A673 (cell line): ENCODE measurements around the gene SLX4IP. TPM values are rescaled to one million over a fixed set of nuclear protein-coding genes. Genes with fewer than 3 reads are reported as not detected.

Experiments used
- BruUV-seq: library from RNA; stranded (reverse); fragments of 400-500 nt; replicated peaks from 2 replicates; lab custom pipeline; 2021; lab: Mats Ljungman, UMichigan
- CTCF ChIA-PET: fragments of 300-600 bp; sonication (Branson Sonifier 250); formaldehyde crosslinking; loops from one replicate; lab custom pipeline; 2022; ENCODE audit warnings: antibody characterized with exemption; lab: Charles Lee
- POLR2A ChIA-PET: fragments of 300-600 bp; sonication (Branson Sonifier 250); formaldehyde crosslinking; loops from one replicate; lab custom pipeline; 2022; ENCODE audit warnings: antibody characterized with exemption; ENCODE audit not compliant: low non-redundant PET; lab: Charles Lee
- DNase-seq: peaks from one replicate; pipeline ENCODE4 v3.0.0-alpha.2; 2015; ENCODE audit warnings: low spot score
- H3K27ac ChIP-seq: fragments of 200-600 bp; sonication (generic); 2 replicates; pipeline ENCODE4 v1.5.1; 2016; ENCODE audit warnings: mixed run types, low read depth, mild to moderate bottlenecking, mixed read lengths, antibody characterized with exemption, low read length; ENCODE audit not compliant: poor library complexity, severe bottlenecking
- H3K27me3 ChIP-seq: fragments of 200-600 bp; sonication (generic); replicated peaks from 2 replicates; pipeline ENCODE4 v1.6.1; 2017; ENCODE audit warnings: mixed run types, low read depth, mild to moderate bottlenecking, mixed read lengths, antibody characterized with exemption, low read length; ENCODE audit not compliant: insufficient read depth, poor library complexity
- H3K36me3 ChIP-seq: fragments of 200-600 bp; sonication (generic); 2 replicates; pipeline ENCODE4 v1.6.1; 2016; ENCODE audit warnings: mixed run types, mild to moderate bottlenecking, mixed read lengths, antibody characterized with exemption, low read length; ENCODE audit not compliant: insufficient read depth, poor library complexity, severe bottlenecking
- H3K4me1 ChIP-seq: fragments of 200-600 bp; sonication (generic); 2 replicates; pipeline ENCODE4 v1.6.1; 2017; ENCODE audit warnings: mixed run types, mild to moderate bottlenecking, mixed read lengths, antibody characterized with exemption, low read length; ENCODE audit not compliant: insufficient read depth, poor library complexity, severe bottlenecking
- H3K4me3 ChIP-seq: fragments of 200-600 bp; sonication (generic); 2 replicates; pipeline ENCODE4 v1.5.1; 2016; ENCODE audit warnings: low read depth, mixed run types, mild to moderate bottlenecking, mixed read lengths, low read length; ENCODE audit not compliant: poor library complexity, severe bottlenecking
- H3K9me3 ChIP-seq: fragments of 200-600 bp; sonication (generic); 2 replicates; pipeline ENCODE4 v1.6.1; 2016; ENCODE audit warnings: mixed run types, low read depth, mild to moderate bottlenecking, mixed read lengths, antibody characterized with exemption, low read length; ENCODE audit not compliant: poor library complexity, severe bottlenecking
- CTCF ChIP-seq: fragments of 300-800, 200-600 bp; sonication (generic); conservative IDR thresholded peaks from 2 replicates; pipeline ENCODE4 v1.5.1; 2017; ENCODE audit warnings: low read depth, mild to moderate bottlenecking, antibody characterized with exemption, low read length, moderate library complexity, mixed read lengths
- EZH2 ChIP-seq: fragments of 200-600 bp; sonication (generic); IDR thresholded peaks from 2 replicates; pipeline ENCODE4 v1.6.1; 2017; ENCODE audit warnings: borderline replicate concordance, low read depth, mild to moderate bottlenecking, mixed read lengths, antibody characterized with exemption, low read length; ENCODE audit not compliant: poor library complexity, severe bottlenecking
- intact Hi-C: fragments of 100-400 bp; cut with micrococcal nuclease; formaldehyde crosslinking; loops from one replicate; pipeline ENCODE4 v1.10.0; 2022; ENCODE audit not compliant: unreplicated experiment
- total RNA-seq: library from RNA; stranded (reverse); gene quantifications from 2 replicates; pipeline ENCODE4 v1.2.3, GENCODE V29; 2021

The SLX4IP gene
- total RNA-seq, 1 experiment from 2014 or later, result 9.8 TPM

DNA sequence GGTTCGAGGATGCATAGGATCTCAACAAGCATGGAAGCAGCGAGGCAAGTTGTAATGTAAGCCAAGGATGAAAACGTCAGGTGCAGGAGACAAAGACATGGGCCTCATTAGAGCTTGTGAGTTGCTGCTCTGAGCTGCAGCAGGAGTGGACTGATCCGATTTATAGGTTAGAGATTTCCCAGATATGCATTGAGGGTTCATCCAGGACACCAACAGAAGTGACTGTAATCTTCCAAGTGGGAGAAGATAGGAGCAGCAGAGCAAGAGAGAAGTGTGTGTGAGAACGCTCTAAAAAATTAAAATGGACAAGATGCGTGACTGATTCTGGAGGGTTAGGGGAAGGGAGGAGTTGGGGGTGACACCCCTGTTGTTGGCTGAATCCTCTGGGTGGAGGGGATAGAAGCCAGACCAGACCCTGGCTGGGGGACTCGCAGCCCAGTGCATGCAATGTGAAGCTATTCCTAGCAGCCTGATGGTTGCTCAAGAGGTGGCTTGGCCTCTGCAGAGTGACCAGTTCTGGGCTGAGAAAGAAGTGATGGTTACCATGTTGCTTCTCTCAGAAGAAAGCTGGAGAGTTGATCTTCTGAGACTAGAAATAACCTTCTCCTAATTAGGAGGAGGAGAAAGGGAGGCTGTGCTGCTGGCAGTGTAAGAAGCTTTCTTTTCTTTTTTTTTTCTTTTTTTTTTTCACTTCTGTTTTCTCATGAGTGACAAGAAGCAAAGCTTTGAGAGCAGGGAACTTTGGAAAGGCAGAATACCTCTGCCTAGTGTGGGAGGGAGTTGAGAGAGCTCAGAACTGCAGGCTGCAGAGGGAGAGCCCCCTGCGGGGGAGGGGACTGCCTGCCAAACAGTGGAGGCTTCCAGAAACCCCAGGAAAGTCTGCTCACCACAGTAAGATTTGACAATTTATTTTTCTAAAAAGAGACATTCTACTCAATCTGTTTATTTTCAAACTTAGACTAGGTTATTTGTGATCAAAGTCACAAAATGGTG, 116.9 kb downstream of the SLX4IP start:
- no peak overlapping the region for H3K4me3 ChIP-seq
- peaks cover 28% of the 10 kb centered on the region for H3K4me1 ChIP-seq
- intact Hi-C loops, result loop anchor here (2.0 to 5.0 kb wide), 4 partner anchors 95 to 993 kb away; no protein-coding TSS in a partner anchor
- POLR2A ChIA-PET, result interaction anchor here (0.5 to 0.6 kb wide), 2 partner anchors 239 to 255 kb away, joined by 3 to 9 read pairs; no protein-coding TSS in a partner anchor
- H3K9me3 ChIP-seq, result no peaks in the 10 kb centered on the region
- H3K27me3 ChIP-seq, result no peaks in the 10 kb centered on the region
- no peaks in the 10 kb centered on the region for H3K36me3 ChIP-seq
- CTCF ChIA-PET, result interaction anchor here (0.7 to 1.7 kb wide), 2 partner anchors 42 to 119 kb away, joined by 4 to 6 read pairs; no protein-coding TSS in a partner anchor
- peak overlapping the region; percentile 45 for H3K27ac ChIP-seq
- TF ChIP-seq EZH2 (no peak), CTCF (no peak)
- peak; percentile 45 for DNase-seq
- no TSS peak for BruUV-seq

- POLR2A ChIA-PET, result no interaction called here
- peak; percentile 86 for DNase-seq
- H3K4me3 ChIP-seq, result no peak overlapping the region
- H3K36me3 ChIP-seq, result no peaks in the 10 kb centered on the region
- H3K4me1 ChIP-seq, result peaks cover 28% of the 10 kb centered on the region
- H3K27me3 ChIP-seq, result no peaks in the 10 kb centered on the region
- H3K27ac ChIP-seq, result no peak overlapping the region
- intact Hi-C loops, result loop anchor here (2.0 to 5.0 kb wide), 4 partner anchors 94 to 991 kb away; no protein-coding TSS in a partner anchor
- CTCF ChIA-PET, result interaction anchor here (0.6 to 1.7 kb wide), 2 partner anchors 118 to 895 kb away, joined by 3 to 4 read pairs; no protein-coding TSS in a partner anchor
- no TSS peak for BruUV-seq
- TF ChIP-seq CTCF (peak; percentile 89), EZH2 (no peak)
- no peaks in the 10 kb centered on the region for H3K9me3 ChIP-seq
Measured at GRCh38 chr20:10553326-10553984, 118.3 kb downstream of the SLX4IP start.

DNA sequence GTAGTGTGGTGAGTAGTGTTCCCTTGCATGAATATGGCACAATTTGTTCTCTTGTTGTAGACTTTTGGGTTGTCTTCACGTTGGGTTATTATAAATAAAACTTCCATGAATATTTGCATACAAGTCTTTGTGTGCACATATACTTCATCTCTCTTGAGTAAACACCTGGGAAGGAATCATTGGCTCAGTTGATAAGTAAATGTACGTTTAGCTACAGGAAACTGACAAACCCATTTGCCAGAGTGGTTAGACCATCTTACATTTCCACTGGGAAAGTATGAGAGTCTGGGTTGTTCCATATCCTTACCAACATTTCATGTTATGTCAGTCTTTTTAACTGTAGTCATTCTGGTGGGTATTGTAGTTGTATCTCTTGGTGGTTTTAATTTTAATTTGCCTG, 119.2 kb downstream of the SLX4IP start:
- no TSS peak for BruUV-seq
- no peaks in the 10 kb centered on the region for H3K9me3 ChIP-seq
- no peak for TF ChIP-seq CTCF
- no peak for TF ChIP-seq EZH2
- intact Hi-C loops, result loop anchor here (2.0 to 5.0 kb wide), 4 partner anchors 93 to 718 kb away; no protein-coding TSS in a partner anchor
- no peak overlapping the region for H3K4me3 ChIP-seq
- no peaks in the 10 kb centered on the region for H3K27me3 ChIP-seq
- no peak for DNase-seq
- H3K27ac ChIP-seq, result no peak overlapping the region
- ChIA-PET POLR2A (no interaction called here), CTCF (no interaction called here)
- no peaks in the 10 kb centered on the region for H3K36me3 ChIP-seq
- H3K4me1 ChIP-seq, result peaks cover 28% of the 10 kb centered on the region
